ENCODE results near the gene PARP12. TPM values are rescaled to one million over a fixed set of nuclear protein-coding genes. Genes with fewer than 3 reads are reported as not detected.

The PARP12 gene
- total and polyA plus RNA-seq, 12 donors, result 6.7 to 48.3 (median 13.1) TPM

DNA sequence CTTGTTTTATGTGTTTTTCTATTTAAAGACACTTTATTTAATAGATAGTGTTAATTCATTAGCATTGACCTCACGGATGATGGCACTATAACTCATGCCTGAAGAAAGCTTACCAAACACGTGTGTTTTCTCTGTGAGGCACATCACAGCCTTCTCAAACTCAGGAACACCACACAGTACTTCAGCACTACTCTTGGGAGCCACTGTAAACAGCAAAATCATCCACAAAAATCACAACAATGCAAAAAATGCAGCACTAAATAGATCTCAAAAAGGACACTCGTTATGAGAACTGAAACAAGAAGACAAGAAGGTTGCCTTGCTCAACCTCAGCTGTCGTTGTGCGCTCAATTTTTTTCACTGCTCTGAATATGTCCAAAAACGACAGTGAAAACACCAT lies 12.0 kb upstream of the PARP12 start:
- Histone ChIP-seq H3K4me3 (no peak overlapping the region), H3K27me3 (no peaks in the 10 kb centered on the region), H3K9me3 (peaks cover 0 to 11% (median 0%) of the 10 kb centered on the region in 11 donors), H3K27ac (no peak overlapping the region), H3K36me3 (no peaks in the 10 kb centered on the region), H3K4me1 (peaks cover 0 to 7% (median 4%) of the 10 kb centered on the region in 9 donors)
- intact Hi-C loops (cut with DNase I), result no loop called here
- WGBS, 2 donors, result 85 to 90% methylated on average over 6 of the region's 6 CpGs
- DNase-seq (no peak), ATAC-seq (no peak)
- TF ChIP-seq, protein P1, sequence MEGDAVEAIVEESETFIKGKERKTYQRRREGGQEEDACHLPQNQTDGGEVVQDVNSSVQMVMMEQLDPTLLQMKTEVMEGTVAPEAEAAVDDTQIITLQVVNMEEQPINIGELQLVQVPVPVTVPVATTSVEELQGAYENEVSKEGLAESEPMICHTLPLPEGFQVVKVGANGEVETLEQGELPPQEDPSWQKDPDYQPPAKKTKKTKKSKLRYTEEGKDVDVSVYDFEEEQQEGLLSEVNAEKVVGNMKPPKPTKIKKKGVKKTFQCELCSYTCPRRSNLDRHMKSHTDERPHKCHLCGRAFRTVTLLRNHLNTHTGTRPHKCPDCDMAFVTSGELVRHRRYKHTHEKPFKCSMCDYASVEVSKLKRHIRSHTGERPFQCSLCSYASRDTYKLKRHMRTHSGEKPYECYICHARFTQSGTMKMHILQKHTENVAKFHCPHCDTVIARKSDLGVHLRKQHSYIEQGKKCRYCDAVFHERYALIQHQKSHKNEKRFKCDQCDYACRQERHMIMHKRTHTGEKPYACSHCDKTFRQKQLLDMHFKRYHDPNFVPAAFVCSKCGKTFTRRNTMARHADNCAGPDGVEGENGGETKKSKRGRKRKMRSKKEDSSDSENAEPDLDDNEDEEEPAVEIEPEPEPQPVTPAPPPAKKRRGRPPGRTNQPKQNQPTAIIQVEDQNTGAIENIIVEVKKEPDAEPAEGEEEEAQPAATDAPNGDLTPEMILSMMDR (IDR thresholded peaks at IDR 0.05), result no peak

DNA sequence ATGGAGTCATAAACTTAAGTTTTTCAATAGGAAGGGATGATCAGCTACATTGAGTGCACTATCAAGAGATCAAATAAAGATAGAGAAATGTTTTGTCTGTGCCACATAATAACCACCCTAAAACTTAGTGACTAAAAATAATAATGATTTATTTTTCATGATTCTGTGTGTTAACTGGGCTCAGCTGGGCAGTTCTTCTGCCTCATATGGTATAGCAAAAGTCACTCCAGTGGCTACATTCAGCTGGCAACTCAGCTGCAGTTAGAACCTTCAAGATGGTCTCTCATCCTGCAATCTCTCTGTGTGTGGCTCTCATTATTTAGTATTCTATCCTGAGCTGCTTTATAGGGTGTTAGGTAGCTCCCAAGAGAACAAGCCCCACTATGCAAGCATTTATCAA lies 7.8 kb upstream of the PARP12 start:
- H3K4me3 ChIP-seq, result no peak overlapping the region
- H3K27ac ChIP-seq, result no peak overlapping the region
- H3K27me3 ChIP-seq, result no peaks in the 10 kb centered on the region
- no peak for DNase-seq
- peaks cover 0 to 48% (median 18%) of the 10 kb centered on the region in 11 donors for H3K9me3 ChIP-seq
- no peaks in the 10 kb centered on the region for H3K36me3 ChIP-seq
- intact Hi-C loops (cut with DNase I), result no loop called here
- TF ChIP-seq, protein P1 (IDR thresholded peaks at IDR 0.05), result no peak
- H3K4me1 ChIP-seq, result no peaks in the 10 kb centered on the region
- ATAC-seq, result no peak

DNA sequence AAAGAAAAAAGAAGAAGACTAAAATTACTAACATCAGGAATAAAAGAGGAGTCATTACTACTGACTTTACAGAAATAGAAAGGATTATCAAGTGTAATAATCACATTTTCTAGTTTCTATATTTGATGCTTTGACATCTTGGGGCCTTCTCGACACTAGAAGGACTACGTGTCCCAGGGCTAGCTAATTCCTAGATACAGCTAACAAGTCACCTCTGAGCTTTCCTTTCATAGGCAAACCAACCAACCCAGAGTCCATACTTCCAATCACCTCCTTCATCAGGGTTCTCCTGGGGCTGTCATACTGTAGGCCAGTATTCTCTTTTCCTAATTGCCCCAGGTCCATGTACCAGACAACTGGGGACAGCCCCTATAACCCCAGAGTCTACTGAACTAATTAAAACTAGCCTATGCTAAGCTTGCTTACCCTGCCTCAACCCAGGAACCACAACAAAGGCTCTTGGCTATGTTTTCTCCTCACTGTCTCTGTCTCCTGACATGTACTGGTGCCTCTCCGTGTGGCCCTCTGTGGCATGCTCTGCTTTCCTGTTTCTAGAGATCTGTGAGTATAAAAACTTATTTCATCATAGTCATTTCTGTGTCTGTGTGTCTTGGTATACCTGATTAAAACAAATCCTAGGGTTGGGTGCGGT lies 6.7 kb upstream of the PARP12 start:
- Histone ChIP-seq H3K4me1 (no peaks in the 10 kb centered on the region), H3K4me3 (no peak overlapping the region), H3K36me3 (no peaks in the 10 kb centered on the region), H3K27ac (no peak overlapping the region), H3K27me3 (no peaks in the 10 kb centered on the region), H3K9me3 (peaks cover 0 to 49% (median 18%) of the 10 kb centered on the region in 11 donors)
- DNase-seq (no peak), ATAC-seq (no peak)
- TF ChIP-seq, protein P1 (IDR thresholded peaks at IDR 0.05), result no peak
- intact Hi-C loops (cut with DNase I), result no loop called here
- WGBS, 2 donors, result 83 to 94% methylated on average over 4 of the region's 4 CpGs

DNA sequence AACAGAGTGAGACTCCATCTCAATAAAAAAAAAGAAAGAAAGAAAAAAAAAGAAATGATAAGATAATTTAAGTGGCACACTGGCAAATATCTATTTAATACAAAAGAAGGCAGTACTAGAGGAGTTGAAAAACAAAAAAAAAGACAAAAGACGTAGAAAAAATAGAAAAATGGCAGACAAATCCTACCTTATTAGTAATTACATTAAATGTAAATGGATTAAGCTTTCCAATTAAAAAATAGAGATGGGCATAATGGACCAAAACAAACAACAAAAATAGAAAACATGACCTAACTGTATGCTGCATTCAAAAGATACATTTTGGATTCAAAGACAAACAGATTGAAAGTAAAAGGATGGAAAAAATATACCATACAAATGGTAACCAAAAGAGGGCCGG lies 5.3 kb upstream of the PARP12 start:
- no peak overlapping the region for H3K4me3 ChIP-seq
- WGBS, 2 donors, result 71 to 92% methylated on average over 2 of the region's 2 CpGs
- H3K4me1 ChIP-seq, result peaks cover 0 to 7% (median 0%) of the 10 kb centered on the region in 9 donors
- H3K9me3 ChIP-seq, result peaks cover 0 to 49% (median 18%) of the 10 kb centered on the region in 11 donors
- intact Hi-C loops (cut with DNase I), result no loop called here
- H3K27ac ChIP-seq, result no peak overlapping the region
- DNase-seq (no peak), ATAC-seq (no peak)
- H3K27me3 ChIP-seq, result no peaks in the 10 kb centered on the region
- TF ChIP-seq, protein P1 (IDR thresholded peaks at IDR 0.05), result no peak
- H3K36me3 ChIP-seq, result no peaks in the 10 kb centered on the region

Measured in heart right ventricle (tissue), 16 donors.